Loucy (cell line): ENCODE measurements around the gene CANT1.

Source experiments
- CTCF ChIP-seq: fragments of 200-600 bp; sonication (generic); conservative IDR thresholded peaks from 2 replicates; pipeline ENCODE4 v1.5.1; 2014; ENCODE audit warnings: mild to moderate bottlenecking, antibody characterized with exemption, low read length
- EZH2phosphoT487 ChIP-seq: fragments of 200-600 bp; IDR thresholded peaks from 2 replicates; pipeline ENCODE4 v1.6.1; 2018; ENCODE audit warnings: antibody characterized with exemption, mild to moderate bottlenecking, moderate library complexity, borderline replicate concordance

GRCh38 chr17:78944956-78945355 is 64.6 kb downstream of the CANT1 start:
- TF ChIP-seq CTCF: no peak
- no peak for TF ChIP-seq EZH2phosphoT487
